SIG-M5 (cell line): Measurements from ENCODE around the gene NR2F1.
"Not testable (repeated sequence)": the region's sequence is repeated elsewhere in the genome, so short reads cannot be mapped to it uniquely, and the experiment has no call there.

ENCODE experiments used
- DNase-seq: peaks from one replicate; lab custom pipeline; 2025; lab: John Stamatoyannopoulos, UW

NR2F1 gene

DNA sequence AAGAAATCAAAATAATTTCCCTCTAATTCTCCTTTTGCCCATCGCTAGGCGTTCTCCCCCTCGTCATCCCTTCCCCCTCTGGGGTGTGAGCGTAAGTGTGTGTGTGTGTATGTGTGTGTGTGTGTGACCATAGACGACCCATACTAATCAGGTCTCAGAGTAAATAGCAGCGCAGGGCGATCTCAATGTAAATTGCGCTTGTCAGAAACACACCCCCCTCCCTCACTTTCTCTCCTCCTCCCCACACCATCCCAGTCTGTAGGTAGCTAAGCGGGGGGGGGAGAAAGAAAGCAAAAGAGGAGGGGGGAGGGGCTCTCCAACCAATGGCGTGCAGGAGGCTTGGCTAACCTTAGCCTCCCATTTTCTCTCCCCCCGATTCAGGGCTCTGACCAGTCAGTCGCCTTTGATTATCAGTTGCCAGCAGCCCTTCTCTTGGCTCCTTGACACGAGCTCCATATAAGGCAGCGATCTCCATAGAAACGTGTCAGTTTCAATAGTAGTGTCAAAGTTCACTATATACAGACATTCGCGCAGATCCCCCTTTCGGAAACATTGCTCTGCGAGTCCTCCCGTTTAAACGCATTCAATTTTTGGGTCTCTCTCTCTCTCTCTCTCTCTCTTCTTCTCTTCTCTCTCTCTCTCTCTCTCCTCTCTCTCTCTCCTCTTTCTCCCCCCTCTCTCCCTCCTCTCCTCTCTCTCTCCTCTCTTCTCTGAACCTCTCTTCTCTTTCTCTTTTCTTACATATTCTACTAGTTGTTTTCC lies at the start of gene NR2F1:
TSS of gene NR2F1 (plus strand) at position 546 of the 762 bp plus-strand sequence. CDS start 1,802 bp downstream, outside the sequence.
- no peak for DNase-seq

DNA sequence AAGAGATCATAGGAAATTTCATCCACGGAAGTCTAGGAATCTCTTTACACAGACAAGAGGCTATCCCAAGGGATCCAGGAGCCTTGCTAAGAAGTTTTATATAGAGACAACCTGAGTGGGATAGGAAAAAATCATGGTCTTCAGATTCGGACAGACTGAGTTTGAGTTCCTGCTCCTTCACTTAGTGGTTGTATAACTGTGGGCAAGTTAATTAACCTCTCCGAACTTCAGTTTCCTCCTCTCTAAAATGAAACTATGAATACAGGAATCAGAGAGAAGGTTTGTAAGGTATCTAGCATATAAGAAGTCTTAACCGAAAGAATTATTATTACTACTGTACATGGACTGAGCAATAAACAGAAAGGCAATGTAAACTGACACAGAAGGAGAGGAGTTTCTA lies 37.1 kb upstream of the NR2F1 start:
- no peak for DNase-seq

DNA sequence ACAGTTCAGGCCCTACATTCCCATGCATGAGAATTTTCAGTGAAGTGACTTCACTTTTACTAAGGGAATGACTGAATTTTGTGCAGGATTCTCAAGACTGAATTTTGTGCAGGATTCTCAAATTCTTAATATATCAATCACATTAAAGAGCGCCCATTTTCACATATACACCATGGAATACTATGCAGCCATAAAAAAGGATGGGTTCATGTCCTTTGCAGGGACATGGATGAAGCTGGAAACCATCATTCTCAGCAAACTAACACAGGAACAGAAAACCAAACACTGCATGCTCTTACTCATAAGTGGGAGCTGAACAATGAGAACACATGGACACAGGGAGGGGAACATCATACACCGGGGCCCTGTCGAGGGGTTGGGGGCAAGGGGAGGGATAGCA lies 33.4 kb upstream of the NR2F1 start:
- not testable (repeated sequence) for DNase-seq

DNA sequence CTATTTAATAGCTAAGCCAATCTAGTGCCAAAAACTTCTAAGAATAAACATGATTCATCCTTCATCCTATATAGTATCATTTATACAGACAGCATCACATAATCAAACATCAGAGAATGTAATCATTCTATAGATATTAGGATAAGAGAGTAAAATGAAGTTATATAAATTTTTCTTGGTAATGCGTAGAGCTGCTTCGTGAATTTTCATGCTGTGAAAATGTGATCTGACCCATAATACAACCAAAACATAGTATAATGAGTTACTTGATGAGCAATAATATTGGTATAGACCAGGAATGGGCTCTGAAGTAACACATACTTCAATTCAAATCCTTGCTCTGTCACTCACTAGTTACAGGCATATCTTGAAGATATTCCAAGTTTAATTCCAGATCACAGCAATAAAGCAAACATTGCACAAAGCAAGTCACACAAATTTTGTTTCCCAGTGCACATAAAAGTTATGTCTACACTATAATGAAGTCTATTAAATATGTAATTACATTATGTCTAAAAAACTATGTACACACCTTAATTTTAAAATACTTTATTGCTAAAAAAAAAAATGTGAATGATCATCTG lies 25.9 kb upstream of the NR2F1 start:
- no peak for DNase-seq

DNA sequence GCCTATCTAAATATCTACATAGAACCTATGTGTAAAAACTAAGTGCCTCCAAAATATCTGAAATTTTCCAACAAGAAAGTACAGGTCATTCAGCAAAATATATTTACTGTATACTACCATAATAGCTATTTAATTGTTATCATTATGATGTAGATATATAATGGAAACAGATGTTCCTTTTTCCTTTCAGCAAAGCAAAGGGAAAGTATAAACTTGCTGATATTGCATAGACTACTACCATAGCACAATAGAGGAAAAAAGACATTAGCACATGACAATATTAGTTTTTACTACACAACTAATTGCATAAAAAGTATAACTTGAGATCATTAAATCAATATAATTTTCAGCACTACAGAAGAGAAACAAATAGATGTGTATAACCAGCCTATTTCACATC lies 16.9 kb upstream of the NR2F1 start:
- no peak for DNase-seq

DNA sequence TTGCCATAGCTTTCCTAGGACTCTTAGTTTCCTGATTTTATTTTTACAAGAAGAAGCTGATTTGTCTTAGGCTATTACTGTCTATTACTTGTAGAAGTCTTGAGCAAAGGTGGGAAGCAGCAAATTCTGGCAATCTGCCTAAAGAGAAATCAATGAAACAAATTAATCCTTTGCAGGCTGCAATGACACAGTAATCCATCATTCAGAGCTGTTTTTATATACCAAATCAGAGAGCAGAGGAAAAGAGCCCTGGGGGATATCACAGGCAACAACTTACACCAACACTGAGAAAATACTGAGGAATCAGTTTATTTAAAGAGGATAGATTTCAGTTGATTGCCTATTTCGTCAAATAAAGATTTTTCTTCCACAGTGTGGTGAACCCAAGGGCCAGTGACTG lies 15.6 kb upstream of the NR2F1 start:
- no peak for DNase-seq

DNA sequence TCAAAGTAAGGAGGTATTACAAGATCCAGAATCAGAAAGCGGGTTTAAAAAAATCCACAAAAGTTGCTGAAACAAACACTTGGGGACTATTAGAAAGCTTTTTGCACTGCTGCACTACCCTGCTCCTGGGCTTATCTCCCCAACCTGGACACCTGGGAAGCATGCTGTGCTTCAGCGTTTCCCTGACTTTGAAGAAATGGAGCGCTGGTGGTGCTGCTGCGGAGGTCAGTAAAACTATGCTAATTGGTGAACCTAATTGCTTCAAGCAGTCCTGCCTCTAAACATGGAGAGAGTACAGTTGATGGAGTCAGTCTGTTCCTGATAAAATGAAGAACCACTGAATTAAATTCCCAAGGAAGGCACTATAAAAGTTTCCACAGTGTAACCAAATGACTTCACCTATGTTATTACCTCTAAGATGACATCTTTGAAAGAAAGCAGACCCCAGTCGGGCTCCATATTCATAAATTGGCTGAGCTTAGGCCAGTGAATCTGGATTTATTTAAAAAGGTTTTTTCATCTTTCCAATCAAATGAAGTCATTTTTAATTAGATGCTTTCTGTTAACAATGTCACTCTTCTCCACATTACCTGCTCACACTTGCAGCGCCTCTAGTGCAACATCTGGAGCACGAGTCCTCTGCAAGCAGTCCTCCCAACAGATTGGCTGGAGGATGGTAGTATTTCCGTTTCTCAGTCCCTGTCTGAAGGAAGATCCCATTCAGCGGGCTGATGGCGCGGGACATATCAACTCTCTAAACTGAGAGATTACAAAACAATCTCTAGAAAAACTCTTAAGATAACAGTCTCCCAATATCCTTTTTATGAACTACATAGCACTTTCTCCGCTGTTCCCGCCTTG lies 13.5 kb upstream of the NR2F1 start:
- no peak for DNase-seq

DNA sequence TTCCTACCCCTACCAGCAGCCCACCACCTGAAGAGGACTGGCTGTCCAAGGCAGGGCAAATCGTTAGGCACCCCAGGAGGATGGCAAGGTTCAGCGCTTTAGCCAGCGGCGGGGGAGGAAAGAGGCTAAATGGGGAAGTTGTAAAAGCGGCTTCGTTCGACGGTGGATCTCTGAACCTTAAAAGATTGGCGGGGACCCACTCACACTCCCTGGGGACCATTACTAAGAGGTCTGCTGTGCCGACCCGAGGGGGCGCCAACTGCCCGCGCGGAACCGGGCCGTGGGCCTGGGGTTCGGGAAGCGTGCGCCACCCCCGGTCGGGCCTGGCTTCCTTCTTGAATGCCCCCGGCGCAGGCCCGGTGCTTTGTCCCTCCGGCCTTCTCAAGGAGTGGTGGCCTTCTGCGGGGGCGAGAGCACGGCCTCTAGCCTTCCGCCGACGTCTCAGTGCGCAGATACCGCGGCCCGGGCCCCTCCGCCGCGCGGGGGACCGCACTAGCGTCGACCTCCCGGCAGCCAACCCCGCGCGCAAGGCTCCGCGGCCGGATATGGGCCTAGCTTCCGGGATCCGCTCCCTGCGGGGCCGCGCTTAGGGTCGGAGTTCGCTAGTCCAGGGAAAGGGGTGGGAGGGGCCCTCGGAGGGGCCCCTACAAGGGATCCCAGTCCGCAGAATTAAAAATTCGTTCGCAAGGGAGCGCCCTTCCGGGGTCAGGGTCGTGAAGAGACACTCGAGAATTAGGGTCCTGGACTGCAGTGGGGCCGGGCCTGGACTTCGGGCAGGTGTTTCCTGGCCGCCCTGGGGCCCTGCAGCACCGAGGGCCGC lies 12.5 kb upstream of the NR2F1 start:
- DNase-seq: no peak

DNA sequence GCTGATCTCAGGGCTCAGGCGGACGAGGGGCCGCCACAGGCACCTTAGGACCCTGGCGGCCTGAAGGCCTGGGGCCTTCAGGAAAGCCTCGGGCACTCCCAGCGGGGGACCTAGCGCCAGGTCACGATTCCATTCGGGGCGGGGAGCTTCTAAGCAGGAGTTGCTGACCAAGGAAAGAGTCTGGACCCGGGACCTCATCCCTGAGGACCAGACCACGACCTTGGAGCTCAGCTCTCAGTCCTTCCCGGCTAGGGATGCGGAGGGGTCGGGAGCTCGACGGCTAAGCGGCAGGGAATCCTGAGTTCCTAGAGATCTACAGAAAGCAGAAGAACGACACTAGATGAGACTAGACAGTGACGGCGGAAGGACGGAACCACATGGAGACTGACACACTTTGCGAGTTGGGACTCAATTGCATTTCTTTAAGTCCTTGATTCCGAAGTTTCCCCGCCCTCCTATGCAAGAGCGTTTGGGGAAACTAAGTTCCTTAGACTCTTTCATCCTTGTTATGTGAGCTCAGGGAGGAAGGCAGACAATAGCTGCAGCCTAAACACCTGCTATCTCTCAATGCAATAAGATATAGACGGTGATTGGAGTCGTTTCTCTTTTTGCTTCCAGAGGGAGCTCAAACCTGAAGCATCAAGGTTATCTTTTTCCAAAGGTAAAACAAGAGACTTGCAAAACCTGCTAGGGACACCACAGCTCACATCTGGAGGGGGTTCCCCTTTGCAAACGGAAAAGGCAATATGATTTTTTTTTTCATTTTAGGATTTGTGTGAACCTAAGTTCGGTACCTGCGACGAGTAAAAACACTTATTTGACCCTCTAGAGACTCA lies 11.7 kb upstream of the NR2F1 start:
- DNase-seq: no peak

DNA sequence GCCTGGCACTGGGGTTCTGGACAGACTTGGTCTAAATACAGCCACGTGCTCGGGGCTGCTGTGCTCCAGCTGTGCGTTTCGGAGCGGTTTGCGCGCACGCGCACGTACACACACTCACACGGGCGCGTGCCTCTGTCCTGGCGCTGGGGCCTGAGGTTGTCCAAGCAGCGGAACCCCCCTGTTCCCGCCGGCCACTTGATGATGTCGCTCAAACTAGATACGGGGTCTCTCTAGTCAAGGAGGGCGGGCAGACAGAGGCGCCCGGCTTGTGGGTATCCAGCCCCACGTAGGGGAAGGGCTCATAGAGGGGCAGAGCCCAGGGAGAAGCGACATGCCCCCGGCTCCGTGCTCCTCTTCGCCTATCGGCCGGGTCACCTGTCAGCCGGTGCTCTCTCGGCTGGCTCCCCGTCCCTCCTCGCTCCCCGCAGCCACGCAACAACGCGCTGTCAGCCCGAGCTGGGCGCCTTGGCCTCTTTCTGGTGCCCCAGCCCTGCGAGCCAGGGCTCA lies 10.9 kb upstream of the NR2F1 start:
- DNase-seq: no peak

DNA sequence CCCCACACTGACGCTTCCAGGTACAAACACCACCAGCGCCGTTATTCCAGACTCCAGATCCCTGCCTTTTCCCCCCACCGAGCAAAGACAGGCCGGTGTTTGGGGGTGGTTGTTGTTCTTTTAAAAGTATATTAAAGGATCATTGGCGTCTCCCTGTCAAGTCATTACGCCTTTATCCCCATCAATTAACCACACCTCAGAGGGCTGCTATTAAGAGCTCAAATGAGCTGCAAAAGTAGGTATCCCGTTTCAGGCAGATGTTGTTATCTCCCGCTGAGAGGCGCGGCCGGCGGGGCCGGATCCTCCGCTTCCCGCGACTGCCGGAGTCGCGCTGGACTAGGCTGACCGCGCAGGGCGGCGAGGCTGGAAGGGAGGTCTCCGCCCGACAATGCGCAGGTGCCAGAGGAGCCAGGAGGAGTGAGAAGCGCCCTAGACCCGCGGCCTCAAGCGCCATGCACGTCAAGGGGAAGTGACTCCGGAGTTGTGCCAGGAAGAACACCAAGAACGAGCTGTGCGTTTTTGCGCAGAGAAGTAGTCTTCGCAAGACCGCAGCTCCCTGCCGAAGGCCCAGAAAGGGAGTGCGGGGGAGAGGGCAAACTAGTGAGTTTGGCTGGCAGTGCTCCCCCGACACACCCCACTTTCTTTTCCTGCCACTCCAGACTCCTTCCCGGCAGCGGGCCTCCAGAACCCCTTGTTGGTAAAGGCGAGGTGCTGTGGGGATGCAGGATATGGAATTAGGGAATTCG lies 10.2 kb upstream of the NR2F1 start:
- no peak for DNase-seq

DNA sequence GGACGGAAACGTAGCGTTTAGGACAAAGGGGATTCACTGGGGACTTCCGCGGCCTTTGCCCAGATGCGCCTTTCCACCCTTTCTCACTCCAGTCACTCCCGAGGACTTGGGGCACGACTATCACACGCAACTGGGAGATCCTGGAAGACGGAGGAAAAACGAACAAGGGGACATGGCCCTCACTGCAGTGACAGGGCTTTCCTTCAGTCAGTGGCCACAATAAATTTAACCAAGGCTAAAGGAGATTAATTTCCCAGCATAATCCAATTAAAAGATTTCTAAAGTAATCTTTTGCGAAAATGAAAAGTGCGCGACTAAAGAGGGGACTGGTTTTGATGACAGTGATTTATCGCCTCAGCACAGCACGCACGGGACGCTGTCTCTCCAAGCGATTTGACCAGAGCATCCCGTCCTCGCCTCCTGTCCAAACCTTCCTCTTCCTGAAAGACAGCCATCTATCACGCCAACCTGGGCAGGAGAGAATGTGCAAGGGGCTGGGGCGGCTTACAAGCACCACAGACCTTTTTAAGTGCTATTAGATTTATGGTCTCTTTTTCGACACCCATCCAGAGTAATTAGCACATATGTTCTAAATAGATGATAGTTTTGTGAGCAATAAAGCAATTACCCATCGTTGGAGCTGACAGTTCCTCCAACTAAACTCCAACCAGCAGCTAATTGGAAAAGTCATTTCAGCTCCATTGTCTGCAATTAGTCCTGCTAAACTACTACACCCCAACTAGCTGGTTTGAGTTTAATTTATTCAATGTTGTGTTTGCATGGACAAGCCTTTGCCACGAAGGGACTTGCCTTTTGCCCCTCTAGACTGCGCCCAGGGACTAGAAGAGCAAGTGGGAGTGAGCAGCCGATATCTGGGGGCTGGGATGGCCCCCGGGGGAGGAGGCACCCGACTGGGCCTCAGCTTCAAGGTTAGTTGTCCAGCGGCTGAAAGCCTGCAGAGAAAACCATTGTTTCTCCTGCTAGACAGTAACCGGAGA lies 9.4 kb upstream of the NR2F1 start:
- DNase-seq: no peak

DNA sequence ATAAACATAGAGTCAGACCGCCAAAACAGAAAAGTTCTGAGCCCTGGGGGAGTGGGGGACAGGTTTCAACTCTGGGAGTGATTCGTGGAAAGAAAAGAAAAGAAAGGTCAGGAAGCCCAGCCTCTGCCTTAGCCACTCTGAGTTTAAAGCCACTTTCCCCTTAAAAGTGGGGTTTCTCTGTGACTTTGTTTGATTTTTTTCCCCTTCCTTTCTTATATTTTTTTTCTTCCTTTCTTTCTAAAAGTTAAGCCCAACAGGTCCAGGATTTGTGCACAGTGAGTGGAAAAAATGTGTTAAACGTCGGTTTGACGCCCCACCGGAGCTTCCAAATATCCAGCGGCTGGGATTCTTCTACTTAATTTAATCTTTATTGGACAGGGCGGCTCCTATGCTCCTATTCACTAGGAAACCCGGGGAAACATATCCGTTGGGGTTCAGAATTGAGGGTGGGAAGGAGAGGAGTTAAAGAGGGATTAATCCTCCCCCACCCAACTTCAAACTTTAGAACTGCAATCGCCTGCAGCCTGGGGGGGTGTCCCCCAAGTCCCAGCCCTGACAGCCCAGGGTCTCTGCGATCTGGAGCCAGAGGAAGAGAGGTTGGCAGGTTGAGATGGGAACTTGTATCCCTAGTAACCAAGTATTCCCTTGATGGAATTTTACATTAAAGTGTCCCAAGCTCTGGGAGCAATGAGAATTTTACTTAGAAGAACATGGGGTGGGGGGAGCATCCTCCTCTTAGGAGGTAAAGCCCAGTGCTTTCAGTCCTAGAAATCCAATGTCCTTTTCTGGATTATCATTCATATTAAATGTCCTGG lies 8.3 kb upstream of the NR2F1 start:
- no peak for DNase-seq

DNA sequence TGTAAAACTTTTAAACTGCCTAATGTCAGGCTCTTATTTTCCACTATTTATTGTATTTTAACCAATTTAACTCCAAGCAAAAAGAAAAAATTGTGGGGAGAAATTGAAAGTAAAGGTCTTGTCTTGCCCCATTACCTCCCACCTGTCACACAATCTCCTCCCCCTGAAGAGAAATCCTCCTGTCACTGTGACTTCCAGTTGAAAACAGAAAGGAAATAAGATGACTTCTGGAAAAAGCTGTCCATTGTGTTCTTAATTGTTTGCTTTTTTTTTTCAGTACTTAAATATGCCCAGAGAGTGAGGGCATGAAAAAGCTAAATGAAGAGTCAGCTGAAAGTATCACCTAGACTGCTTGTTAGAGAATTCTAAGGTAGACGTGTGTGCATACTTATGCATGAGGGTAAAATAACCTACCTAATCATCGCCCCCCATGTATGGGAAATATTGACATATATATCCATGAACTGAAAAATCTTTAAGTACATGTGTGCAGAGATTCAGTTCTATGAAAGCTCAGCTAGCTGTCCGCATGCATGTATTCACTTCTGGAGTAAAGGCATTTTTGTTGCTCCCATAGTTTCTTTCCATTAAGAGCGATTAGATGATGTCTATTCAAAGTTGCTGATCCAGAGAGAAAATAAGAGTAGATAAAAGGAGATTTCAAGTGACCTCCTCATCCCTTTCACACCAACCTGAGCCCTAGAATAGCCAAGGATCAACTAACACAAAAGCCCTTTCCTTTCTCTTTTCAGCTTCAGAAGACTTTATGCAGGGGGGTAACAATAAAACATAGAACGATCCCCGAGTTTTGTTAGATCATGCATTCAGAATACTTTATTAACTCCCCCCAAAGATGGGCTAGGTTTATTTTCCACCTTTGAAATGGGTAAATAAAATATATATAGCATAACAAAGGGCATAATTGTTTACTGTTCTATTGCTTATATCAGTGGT lies 7.3 kb upstream of the NR2F1 start:
- DNase-seq: no peak

DNA sequence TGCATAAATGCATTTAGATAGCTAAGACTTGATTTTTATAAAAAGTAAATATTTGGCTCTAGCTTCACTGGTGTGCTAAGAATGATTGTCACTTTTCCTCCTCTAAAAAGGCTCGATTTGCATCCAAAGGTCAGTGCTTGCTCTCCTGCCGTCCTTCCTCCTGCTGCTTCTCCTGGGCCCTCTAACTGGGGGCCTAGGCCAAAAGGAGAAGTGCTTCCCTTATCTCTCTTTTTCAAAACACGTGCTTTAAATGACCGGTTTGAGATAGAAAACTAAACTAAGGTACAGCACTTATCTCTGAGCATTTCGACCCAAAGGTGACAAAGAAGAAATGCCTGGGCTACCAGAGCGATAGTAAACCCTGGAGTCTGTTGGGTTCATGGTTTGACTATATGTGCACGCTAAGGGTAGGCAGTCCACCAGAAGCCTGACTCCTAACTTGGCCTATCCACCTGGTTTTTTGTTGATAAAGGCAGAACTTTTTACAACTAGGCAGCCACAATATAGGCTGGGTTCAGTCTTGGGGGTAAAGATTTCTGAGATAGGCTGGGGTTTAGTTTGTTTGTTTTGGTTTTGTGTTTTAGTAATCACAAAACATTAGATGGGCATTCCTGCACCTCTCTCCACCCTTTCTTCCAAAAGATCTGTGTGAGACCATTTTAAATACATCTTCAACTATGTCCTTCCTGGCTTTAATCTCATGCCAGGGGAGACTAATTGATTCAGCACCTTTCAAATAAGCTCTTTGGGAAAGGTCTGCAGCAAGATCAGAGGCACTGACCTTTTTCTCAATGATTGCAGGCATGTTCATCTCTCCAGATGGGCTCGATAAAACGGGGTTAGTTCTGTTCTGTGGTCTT lies 5.8 kb upstream of the NR2F1 start:
- DNase-seq: no peak
